ENCODE results near the gene SNAI1.

- TF ChIP-seq POLR2A (IDR thresholded peaks at IDR 0.05; ENCODE audit: low read depth, low read length) (no peak), POLR2AphosphoS5 (IDR thresholded peaks at IDR 0.05; ENCODE audit: low read depth, low read length) (no peak), TAF1 (IDR thresholded peaks at IDR 0.05; ENCODE audit: borderline replicate concordance, low read depth, low read length) (no peak)
Observed at GRCh38 chr20:49945701-49946477, 36.9 kb upstream of the SNAI1 start.

Data from GM12892 (cell line).